ENCODE results near the gene SURF1.

Gene SURF1

DNA sequence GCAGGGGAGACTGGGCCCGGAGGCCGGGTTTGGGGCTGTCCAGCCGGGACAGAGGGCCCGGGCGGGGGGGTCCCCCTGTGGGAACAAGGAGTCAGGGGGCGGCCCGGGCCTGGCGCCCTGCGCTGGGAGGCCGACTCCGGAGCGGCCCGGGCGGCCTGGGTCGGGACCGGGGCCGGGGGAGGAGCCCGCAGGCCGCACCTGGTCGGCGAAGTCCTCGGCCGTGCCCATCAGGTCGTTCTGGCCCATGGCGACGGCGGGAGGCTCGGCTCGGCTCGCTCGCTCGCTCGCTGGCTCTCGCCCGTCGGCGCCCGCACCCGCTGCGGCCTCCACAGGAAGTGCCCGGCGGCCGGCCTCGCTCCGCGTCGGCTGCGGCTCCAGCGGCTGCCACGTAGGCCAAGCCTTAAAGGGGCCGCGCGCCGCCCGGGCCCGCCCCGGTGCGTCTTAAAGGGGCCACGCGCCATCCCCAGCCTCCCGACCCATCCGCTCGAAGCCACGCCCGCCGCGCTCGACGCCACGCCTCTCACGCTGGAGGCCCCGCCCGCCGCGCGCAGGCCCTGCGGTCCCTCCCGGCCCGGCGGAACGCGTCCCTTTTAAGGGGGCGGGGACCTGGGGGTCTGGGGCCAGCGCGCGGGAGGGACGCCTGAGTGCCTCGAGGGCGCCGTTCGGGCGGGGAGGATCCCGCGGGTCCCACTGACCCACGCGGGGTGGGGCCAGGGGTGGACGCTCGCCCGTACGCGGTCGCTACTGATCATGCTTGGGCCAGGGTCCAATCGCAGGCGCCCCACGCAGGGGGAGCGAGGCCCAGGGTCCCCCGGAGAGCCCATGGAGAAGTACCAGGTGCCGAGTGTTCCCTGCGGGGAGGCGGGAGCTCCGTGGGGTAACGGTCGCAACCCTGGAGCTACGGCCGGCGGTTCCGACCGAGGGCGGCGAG lies 19.7 kb upstream of the SURF1 start, which contains the start of the genes STKLD1 and SURF4:
Gene STKLD1, plus strand, starts transcription at position 643 of the 931 bp plus-strand sequence. Its CDS starts 108 bp downstream, at position 751.
Gene SURF4, minus strand, starts transcription at position 337 of the 931 bp plus-strand sequence. Its CDS starts 91 bp downstream, at position 246.
- peak; percentile 80 for TF ChIP-seq TAF1 (IDR thresholded peaks at IDR 0.05; ENCODE audit: low read depth, low read length)
- no peak for TF ChIP-seq PAX5 (IDR thresholded peaks at IDR 0.05; ENCODE audit: insufficient read depth, low read length, severe bottlenecking)
- TF ChIP-seq POU2F2 (IDR thresholded peaks at IDR 0.05; ENCODE audit: low read depth, low read length), result peak; percentile 46; the same call in 1 of the 2 replicates
- TF ChIP-seq POLR2A (IDR thresholded peaks at IDR 0.05; ENCODE audit: low read depth, low read length), result peak; percentile 79; the same call in 1 of the 2 replicates
- 0 out of 2 replicates have a peak, but pooled peaks have one; percentile 19 for TF ChIP-seq SPI1 (IDR thresholded peaks at IDR 0.05; ENCODE audit: low read depth, low read length)
- peak; percentile 67 for TF ChIP-seq POLR2AphosphoS5 (IDR thresholded peaks at IDR 0.05; ENCODE audit: low read depth, low read length)
- peak; percentile 100 for DNase-seq (ENCODE audit: insufficient read length, low spot score)
- peak; percentile 96 for FAIRE-seq

- DNase-seq (ENCODE audit: insufficient read length, low spot score), result peak; percentile 53
- TF ChIP-seq POU2F2 (IDR thresholded peaks at IDR 0.05; ENCODE audit: low read depth, low read length), result no peak
- TF ChIP-seq TAF1 (IDR thresholded peaks at IDR 0.05; ENCODE audit: low read depth, low read length), result no peak
- no peak for TF ChIP-seq POLR2A (IDR thresholded peaks at IDR 0.05; ENCODE audit: low read depth, low read length)
- TF ChIP-seq POLR2AphosphoS5 (IDR thresholded peaks at IDR 0.05; ENCODE audit: low read depth, low read length), result no peak
- TF ChIP-seq PAX5 (IDR thresholded peaks at IDR 0.05; ENCODE audit: insufficient read depth, low read length, severe bottlenecking), result no peak
- TF ChIP-seq SPI1 (IDR thresholded peaks at IDR 0.05; ENCODE audit: low read depth, low read length), result no peak
- FAIRE-seq, result no peak
Observed at GRCh38 chr9:133375116-133375723, 18.9 kb upstream of the SURF1 start.

GRCh38 chr9:133374612-133375115 lies 18.4 kb upstream of the SURF1 start:
- TF ChIP-seq PAX5 (IDR thresholded peaks at IDR 0.05; ENCODE audit: insufficient read depth, low read length, severe bottlenecking) (no peak), POLR2AphosphoS5 (IDR thresholded peaks at IDR 0.05; ENCODE audit: low read depth, low read length) (no peak), TAF1 (IDR thresholded peaks at IDR 0.05; ENCODE audit: low read depth, low read length) (no peak), POU2F2 (IDR thresholded peaks at IDR 0.05; ENCODE audit: low read depth, low read length) (no peak), POLR2A (IDR thresholded peaks at IDR 0.05; ENCODE audit: low read depth, low read length) (no peak)
- FAIRE-seq (no peak), DNase-seq (ENCODE audit: insufficient read length, low spot score) (no peak)

DNA sequence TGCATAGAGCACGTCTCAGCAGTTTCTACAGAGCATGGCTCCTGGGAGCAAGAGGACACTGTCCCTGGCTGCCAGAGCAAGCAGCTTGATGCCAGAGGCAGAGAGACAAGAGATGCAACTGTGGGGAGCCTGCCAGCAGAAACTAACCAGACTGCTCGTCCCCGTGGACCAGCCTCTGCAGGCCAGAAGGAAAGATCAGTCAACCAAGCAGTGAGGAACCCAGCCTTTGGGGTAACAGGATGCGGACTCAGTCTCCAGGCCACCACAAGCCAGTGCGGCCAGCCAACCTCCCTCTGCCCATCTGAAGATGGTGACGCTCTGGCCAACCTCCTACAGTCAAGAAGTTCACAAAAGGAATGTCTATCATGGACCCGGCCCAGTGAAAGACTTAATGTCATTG lies 15.9 kb upstream of the SURF1 start:
- no peak for FAIRE-seq
- TF ChIP-seq POLR2AphosphoS5 (IDR thresholded peaks at IDR 0.05; ENCODE audit: low read depth, low read length) (no peak), PAX5 (IDR thresholded peaks at IDR 0.05; ENCODE audit: insufficient read depth, low read length, severe bottlenecking) (no peak), SPI1 (IDR thresholded peaks at IDR 0.05; ENCODE audit: low read depth, low read length) (no peak), POU2F2 (IDR thresholded peaks at IDR 0.05; ENCODE audit: low read depth, low read length) (no peak), POLR2A (IDR thresholded peaks at IDR 0.05; ENCODE audit: low read depth, low read length) (no peak), TAF1 (IDR thresholded peaks at IDR 0.05; ENCODE audit: low read depth, low read length) (no peak)

GRCh38 chr9:133371261-133371711 lies 15.0 kb upstream of the SURF1 start:
- no peak for TF ChIP-seq SPI1 (IDR thresholded peaks at IDR 0.05; ENCODE audit: low read depth, low read length)
- TF ChIP-seq TAF1 (IDR thresholded peaks at IDR 0.05; ENCODE audit: low read depth, low read length), result no peak
- no peak for TF ChIP-seq POLR2A (IDR thresholded peaks at IDR 0.05; ENCODE audit: low read depth, low read length)
- no peak for TF ChIP-seq POLR2AphosphoS5 (IDR thresholded peaks at IDR 0.05; ENCODE audit: low read depth, low read length)
- TF ChIP-seq POU2F2 (IDR thresholded peaks at IDR 0.05; ENCODE audit: low read depth, low read length), result no peak
- no peak for TF ChIP-seq PAX5 (IDR thresholded peaks at IDR 0.05; ENCODE audit: insufficient read depth, low read length, severe bottlenecking)
- FAIRE-seq (no peak), DNase-seq (ENCODE audit: insufficient read length, low spot score) (no peak)

More for the DNA sequence above, 15.9 kb upstream of the SURF1 start:
- no peak for DNase-seq (ENCODE audit: insufficient read length, low spot score)

DNA sequence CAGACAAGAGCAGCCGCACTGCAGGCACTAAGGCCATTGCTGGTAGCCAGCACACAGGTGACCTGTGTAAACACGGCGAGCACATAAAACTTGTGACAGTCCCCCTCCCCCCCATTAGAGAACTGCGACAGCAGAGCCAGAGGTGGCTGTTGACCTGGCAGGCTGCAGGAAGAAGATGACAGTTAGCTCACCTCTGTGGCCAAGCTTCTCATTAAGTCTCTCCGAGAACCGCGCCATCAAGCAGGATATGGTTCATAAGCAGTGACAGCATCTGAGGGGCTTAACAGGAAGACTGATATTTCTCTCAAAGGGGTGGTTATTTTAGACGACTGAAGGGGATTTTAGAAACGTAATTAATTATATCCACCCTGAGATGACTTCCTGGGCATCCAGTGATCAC lies 14.4 kb upstream of the SURF1 start:
- no peak for TF ChIP-seq POLR2AphosphoS5 (IDR thresholded peaks at IDR 0.05; ENCODE audit: low read depth, low read length)
- TF ChIP-seq SPI1 (IDR thresholded peaks at IDR 0.05; ENCODE audit: low read depth, low read length), result no peak
- DNase-seq (ENCODE audit: insufficient read length, low spot score) (no peak), FAIRE-seq (no peak)

GRCh38 chr9:133369933-133370332 lies 13.6 kb upstream of the SURF1 start:
- TF ChIP-seq PAX5 (IDR thresholded peaks at IDR 0.05; ENCODE audit: insufficient read depth, low read length, severe bottlenecking), result no peak
- TF ChIP-seq POLR2AphosphoS5 (IDR thresholded peaks at IDR 0.05; ENCODE audit: low read depth, low read length), result no peak
- TF ChIP-seq POU2F2 (IDR thresholded peaks at IDR 0.05; ENCODE audit: low read depth, low read length), result no peak
- no peak for TF ChIP-seq SPI1 (IDR thresholded peaks at IDR 0.05; ENCODE audit: low read depth, low read length)
- no peak for TF ChIP-seq POLR2A (IDR thresholded peaks at IDR 0.05; ENCODE audit: low read depth, low read length)
- no peak for TF ChIP-seq TAF1 (IDR thresholded peaks at IDR 0.05; ENCODE audit: low read depth, low read length)
- no peak for FAIRE-seq
- DNase-seq (ENCODE audit: insufficient read length, low spot score), result no peak

DNA sequence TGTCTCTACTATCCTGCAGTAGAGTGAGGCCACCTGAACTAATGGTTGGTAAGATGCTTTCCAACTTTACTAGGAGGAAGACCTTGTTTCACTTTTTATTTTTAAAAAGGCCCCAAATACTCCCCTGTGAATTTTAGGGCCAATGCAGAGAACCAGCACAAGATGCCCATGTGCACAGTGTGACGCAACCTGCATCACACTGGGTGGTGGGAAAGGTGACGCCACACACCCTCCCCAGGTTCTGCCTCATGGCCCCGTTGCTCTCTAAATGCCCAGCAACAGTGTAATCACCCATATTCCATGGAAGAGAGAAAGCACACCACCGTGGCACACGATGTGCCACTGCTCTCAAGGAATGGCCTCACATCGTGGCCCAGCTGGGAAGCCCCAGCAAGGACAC lies 13.1 kb upstream of the SURF1 start:
- FAIRE-seq (no peak), DNase-seq (ENCODE audit: insufficient read length, low spot score) (no peak)
- TF ChIP-seq SPI1 (IDR thresholded peaks at IDR 0.05; ENCODE audit: low read depth, low read length), result no peak
- TF ChIP-seq POLR2A (IDR thresholded peaks at IDR 0.05; ENCODE audit: low read depth, low read length), result no peak
- TF ChIP-seq POU2F2 (IDR thresholded peaks at IDR 0.05; ENCODE audit: low read depth, low read length), result no peak
- no peak for TF ChIP-seq PAX5 (IDR thresholded peaks at IDR 0.05; ENCODE audit: insufficient read depth, low read length, severe bottlenecking)
- TF ChIP-seq TAF1 (IDR thresholded peaks at IDR 0.05; ENCODE audit: low read depth, low read length), result no peak
- TF ChIP-seq POLR2AphosphoS5 (IDR thresholded peaks at IDR 0.05; ENCODE audit: low read depth, low read length), result no peak

All from GM12891 (cell line).